ENCODE results near the gene RPUSD4.

- no peak for TF ChIP-seq CTCF (IDR thresholded peaks at IDR 0.05)
- TF ChIP-seq POLR2A (IDR thresholded peaks at IDR 0.05), result no peak
Observed at GRCh38 chr11:126157326-126158030, 54.0 kb downstream of the RPUSD4 start.

Measured in heart left ventricle (tissue), 13 donors.